Measurements from ENCODE around the gene PTTG2.
"Not testable (repeated sequence)": the region's sequence is repeated elsewhere in the genome, so short reads cannot be mapped to it uniquely, and the experiment has no call there.

Gene PTTG2

GRCh38 chr4:37958932-37959331 is 1.3 kb upstream of the PTTG2 start:
- no peak for DNase-seq

DNA sequence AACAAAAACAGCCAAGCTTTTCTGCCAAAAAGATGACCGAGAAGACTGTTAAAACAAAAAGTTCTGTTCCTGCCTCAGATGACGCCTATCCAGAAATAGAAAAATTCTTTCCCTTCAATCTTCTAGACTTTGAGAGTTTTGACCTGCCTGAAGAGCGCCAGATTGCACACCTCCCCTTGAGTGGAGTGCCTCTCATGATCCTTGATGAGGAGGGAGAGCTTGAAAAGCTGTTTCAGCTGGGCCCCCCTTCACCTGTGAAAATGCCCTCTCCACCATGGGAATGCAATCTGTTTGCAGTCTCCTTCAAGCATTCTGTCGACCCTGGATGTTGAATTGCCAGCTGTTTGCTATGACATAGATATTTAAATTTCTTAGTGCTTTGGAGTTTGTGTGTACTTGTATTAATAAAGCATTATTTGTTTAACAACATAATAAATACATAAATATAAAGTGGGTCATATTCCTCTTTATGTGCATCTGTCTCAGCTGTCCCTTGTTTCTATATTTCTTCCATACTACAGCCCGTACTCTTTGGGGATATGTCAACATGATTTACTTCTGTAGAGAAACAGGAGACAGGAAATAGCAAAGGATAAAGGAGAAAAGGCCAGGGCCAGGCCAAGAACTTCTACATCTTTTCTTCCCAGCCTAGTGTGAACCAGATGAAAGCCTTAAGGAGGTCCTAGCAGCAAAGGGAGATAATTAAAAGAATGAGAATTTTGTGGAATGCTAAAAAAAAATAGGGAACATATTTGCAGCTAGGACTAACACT is 667 bp downstream of the PTTG2 start:
- DNase-seq, result no peak

DNA sequence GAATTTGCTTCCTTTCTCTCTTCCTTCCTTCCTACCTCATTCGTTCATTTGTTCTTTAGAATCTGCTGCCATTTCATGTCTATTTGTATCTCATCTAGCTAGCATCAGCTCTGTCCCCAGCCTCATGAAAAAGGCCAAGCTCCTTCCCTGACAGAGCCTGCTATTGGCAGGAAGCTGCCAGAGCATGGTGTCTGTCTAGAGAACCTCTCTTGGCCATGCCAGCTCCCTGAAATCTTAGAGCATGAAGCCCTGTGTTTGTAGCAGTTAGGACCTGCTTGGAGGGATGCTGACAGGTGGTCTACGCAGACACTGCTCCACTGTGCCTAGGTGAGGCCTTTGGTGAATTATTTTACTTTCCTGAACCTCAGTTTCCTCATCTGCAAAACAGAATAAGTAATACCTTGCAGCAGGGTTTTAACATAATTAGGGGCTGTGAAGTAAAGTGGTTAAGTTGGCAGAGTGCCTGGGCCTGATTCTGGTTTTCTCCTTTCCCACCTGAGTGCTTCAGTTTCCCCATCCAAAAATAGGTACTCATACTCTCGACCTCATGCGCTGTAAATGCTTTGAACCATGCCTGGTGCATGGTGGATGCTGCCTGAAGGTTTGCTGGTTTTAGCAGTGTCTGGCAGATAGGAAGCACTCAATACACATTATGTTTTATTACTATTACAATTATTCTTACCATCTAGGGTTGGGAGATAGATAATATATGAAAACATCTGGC is 4.7 kb downstream of the PTTG2 start:
- DNase-seq, result no peak

DNA sequence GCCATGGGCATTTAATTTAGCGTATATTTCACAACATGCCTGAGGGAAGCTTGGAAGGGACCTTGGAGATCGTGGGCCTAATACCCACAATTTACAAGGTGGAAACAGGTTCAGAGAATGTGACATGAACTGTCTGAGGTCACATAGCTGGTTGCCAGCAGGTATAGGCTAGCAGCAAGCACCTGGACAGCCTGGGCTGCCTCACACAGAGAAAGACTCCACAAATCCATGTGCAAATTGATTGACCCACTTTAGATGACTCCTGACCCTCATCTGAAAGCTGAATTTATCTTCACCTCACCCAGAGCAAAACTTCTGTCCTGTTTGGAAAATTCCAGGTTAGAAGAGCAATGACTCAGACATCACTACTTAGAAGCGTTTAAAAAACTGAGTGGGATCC is 5.8 kb downstream of the PTTG2 start:
- no peak for DNase-seq

- no peak for DNase-seq
These were observed 7.5 kb downstream of the PTTG2 start for GRCh38 chr4:37967736-37968135.

DNA sequence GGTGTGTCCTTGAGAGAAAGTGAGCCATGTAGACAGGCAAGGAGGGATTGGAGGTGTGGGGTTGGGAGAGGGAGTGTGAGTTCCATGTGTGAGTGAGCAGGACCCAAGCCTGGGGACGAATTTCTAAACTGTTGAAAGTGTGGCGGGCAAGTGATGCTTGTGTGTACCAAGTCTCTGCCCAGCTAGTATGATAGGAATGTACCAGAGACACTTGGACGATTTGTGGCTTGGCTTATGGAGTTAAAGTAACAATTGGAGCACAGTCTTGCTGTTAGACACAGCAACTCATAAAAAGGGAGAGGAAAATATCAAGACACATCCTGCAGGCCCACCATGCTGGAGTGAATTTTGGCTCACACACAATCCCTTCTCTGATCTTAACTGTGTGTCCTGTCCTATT is 8.5 kb downstream of the PTTG2 start:
- DNase-seq, result no peak

- no peak for DNase-seq
These were observed 10.5 kb downstream of the PTTG2 start for GRCh38 chr4:37970702-37971101.

DNA sequence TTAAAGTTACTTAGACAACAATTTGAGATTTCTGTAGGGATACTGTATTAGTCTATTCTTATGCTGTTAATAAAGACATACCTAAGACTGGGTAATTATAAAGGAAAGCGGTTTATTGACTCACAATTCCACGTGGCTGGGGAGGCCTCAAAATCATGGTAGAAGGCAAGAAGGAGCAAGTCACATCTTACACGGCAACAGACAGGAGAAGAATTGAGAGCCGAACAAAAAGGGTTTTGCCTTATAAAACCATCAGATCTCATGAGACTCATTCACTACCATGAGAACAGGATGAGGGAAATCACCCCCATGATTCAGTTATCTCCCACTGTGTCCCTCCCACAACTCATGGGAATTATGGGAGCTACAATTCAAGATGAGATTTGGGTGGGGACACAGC is 11.0 kb downstream of the PTTG2 start:
- no peak for DNase-seq

- DNase-seq, result no peak
These were observed 13.2 kb downstream of the PTTG2 start for GRCh38 chr4:37973441-37973840.

GRCh38 chr4:37975321-37975822 is 15.2 kb downstream of the PTTG2 start:
- DNase-seq, result not testable (repeated sequence)

DNA sequence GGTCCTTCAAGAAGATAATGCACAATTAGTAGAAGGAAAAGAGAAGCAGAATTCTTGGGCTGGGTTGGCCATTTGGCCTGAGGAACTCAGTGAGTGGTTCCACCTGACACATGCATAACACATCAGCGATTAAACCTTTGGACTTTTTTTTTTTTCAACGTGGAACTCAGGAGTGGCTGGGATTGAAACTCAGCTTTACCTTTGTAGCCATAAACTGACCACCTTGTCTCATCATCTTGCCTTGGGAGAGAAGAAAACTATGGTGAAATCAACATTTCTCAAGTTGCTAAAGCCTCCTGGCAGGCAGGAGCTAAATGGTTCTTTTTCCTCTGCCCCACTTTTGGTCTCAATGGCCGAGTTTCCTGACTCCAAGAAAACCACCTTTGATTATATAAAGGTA is 16.3 kb downstream of the PTTG2 start:
- no peak for DNase-seq

DNA sequence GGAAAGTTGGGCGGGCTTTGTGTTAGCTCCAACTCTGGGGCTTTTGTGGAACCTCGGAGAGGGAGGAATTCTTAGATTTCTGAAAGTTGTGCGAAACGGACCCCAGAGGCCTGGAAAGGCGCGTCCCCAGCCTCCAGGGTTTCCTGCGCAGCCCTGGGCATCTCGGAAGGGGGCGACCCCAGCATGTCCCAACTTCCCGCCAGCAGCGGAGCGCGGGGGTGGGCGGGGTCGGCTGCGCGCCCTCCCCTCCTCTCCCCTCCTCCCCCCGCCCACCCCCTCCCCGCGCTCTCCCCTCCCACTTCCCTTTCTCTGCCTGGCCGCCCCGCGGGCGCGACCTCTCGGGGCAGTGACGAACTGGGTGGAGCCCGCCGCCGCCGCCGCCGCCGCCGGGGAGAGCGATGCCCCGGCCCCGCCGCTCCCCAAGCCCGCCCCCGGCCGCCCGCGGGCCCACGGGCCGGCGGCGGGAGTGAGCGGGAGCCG is 16.8 kb downstream of the PTTG2 start:
- no peak for DNase-seq

DNA sequence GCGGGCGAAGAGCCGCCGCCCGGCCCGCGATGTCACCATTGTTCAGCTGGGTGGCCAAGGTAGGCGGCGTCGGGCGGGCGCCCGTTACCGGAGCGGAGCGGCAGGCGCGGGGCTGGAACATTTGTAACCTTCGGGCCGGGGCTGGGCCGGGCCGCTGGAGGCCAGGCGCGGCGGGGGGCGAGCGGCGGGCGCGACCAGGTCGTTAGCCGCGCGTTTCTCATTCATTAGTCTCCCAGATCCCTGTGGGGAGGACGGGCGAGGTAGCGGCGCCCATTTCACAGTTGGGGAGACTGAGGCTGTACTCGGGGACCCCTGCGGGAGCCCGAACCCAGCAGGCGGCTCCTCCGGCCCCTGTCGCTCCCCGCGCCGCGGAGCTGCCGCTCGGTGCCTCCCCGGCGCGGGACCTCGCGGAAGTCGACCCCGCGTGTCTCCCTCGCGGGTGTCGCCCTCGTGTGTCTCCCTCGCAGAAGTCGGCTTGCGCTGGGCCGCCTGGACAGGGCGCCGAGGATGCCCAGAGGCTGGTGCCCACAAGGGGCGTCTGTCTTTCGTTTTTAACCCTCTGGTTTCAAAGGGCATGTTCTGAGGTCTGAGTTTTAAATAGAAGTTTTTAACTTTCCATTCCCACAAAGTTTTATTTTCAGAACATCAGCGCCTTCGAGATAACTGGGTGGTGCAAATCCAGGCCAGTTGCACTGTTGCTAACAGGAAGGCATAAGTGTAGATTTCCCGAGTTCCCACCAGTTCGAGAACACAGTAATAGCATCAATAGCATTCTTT is 17.5 kb downstream of the PTTG2 start:
- DNase-seq, result no peak

- DNase-seq, result no peak
These were observed 18.2 kb downstream of the PTTG2 start for GRCh38 chr4:37978248-37978924.

- DNase-seq, result no peak
These were observed 20.0 kb downstream of the PTTG2 start for GRCh38 chr4:37980246-37980645.

DNA sequence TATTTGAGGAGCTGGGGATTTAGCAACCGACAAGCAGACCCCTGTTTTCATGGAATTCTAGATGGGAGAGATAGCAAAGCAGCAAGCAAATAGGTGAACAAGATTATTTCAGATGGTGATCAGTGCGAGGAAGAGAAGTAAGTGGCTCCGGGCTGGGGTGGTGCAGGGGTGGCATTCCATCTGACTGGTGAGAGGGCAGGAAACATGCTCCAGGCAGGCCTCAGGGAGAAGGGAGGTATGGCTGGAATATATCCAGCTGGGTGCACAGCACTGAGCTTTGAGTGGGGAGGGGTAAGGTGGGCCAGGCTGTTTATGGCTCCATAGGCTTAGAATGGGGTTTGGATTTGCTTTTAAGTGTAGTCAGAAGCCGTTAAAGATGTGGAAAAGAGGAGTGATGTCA is 21.2 kb downstream of the PTTG2 start:
- DNase-seq, result no peak

DNA sequence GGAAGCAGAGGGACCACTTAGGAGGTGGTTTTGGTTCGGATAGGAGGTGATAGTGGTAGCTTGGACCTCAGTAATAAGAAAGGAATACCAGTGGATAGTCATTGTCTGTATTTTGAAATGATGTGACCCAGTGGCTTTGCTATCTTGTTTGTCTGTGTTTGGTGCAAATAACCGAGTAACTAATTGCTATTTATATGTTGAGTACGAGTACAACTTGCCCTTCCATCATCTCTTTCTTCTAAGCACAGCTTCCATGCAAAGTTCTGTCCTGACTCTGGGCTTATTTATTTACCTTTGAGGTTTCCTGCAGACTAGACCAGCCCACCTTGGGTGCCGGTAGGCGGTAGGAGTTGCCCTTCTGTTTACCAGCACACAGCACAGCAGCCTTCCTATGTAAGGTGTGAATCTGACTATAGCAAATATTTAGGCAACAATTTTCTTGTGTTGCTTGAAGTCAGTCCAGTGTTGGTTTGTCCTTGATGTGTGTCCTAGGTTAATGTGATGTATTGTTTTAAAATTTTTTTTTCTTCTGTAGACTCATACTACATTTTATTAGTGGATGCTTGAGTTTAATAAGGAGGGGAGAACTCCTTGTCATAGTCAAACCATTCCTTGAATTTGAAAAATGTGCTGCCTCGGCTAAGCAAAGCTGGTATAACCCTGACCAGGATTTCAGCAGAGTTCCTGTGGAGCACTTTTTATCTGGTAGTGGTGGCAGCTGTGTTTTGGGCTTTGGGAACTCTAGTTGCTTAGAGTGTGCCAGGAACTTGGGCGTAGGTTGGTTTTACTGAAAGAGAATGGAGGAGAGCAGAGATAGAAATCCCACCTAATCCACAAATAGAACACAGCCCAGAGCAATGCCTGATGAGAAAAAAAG is 21.9 kb downstream of the PTTG2 start:
- no peak for DNase-seq

- no peak for DNase-seq
These were observed 22.5 kb downstream of the PTTG2 start for GRCh38 chr4:37982736-37983135.

DNA sequence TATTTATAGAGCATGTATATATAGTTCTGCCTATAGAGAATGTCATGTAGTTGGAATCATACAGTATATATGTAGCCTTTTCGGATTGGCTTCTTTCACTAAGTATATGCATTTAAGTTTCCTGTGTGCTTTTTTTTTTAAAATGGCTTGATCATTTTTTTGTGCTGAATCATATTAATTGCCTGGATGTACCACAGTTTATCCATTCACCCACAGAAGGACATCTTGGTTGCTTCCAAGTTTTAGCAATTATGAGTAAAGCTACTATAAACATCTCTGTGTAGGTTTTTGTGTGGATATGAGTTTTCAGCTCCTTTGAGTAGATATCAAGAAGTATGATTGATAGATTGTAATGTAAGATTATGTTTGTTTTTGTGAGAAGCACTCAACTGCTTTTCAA is 23.8 kb downstream of the PTTG2 start:
- DNase-seq, result no peak

DNA sequence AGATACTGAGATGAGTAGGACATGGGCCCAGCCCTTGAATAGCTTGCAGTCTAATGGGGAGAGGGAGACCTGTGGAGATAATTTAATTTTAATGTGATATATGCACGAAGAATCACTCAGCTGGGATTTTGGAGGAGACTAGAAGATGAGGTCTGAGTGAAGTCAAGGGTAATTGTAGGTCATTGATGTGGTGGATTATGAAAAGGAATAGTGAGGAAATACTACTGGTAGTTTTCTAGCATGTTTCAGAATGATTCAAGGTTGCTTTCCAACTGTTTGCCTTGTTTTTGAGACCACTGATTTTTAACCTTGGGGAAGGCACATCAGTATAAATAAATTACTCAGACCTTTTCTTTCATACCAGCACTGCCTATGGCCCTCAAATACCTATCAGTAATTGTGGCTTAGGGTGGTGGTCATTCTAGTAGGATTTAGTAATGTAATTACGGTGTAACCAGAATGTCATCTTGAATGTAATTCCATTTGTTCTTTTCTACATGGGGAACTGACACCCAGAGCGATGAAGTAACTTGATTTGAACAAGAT is 25.6 kb downstream of the PTTG2 start:
- no peak for DNase-seq

DNA sequence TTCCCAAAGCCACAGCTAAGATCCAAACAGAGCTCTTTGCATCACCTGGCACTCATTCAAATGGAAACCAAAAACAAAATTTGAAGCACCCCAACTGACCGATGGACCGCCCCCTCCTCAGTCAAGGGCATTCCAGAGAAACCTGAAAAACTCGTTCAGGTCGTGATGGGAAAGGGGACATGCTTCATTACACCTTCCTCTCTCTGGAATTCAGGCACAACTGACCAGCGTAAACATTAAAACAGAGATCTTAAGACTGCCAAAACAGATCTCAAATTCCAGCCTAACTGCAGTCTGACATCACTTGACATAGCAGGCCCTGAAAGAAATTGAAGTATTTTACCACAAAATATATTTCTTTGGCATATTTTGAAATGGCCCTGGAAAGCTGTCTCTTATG is 28.5 kb downstream of the PTTG2 start:
- no peak for DNase-seq

Data from NCI-H2081 treated with DMSO at 0.1 percent for 48 hours (cell line).